OCI-LY1 (cell line): Measurements from ENCODE around the gene AASDH.
A peak's percentile ranks its signal among the peaks of the same experiment; 100 is the strongest.

ENCODE experiments used
- H2AFZ ChIP-seq: fragments of 200-600 bp; sonication (generic), shearing (Covaris generic); 2 replicates; pipeline ENCODE4 v1.6.0; 2014; ENCODE audit warnings: antibody characterized with exemption, mild to moderate bottlenecking, low read length
- H3F3A ChIP-seq: fragments of 200-600 bp; sonication (generic), shearing (Covaris generic); 2 replicates; pipeline ENCODE4 v1.6.0; 2014; ENCODE audit warnings: mild to moderate bottlenecking, antibody characterized with exemption, low read length, moderate library complexity; ENCODE audit not compliant: insufficient read depth
- H3K27ac ChIP-seq: fragments of 200-600 bp; sonication (generic); 2 replicates; pipeline ENCODE4 v1.5.1; 2014; ENCODE audit warnings: low read length, mixed run types, mild to moderate bottlenecking, low read depth; ENCODE audit not compliant: poor library complexity, severe bottlenecking
- H3K27me3 ChIP-seq: fragments of 200-600 bp; sonication (generic); 2 replicates; pipeline ENCODE4 v1.6.0; 2014; ENCODE audit warnings: antibody characterized with exemption, mild to moderate bottlenecking, low read length, moderate library complexity; ENCODE audit not compliant: insufficient read depth
- H3K36me3 ChIP-seq: fragments of 200-600 bp; sonication (generic); 2 replicates; pipeline ENCODE4 v1.6.1; 2014; ENCODE audit warnings: mild to moderate bottlenecking, antibody characterized with exemption, low read length, moderate library complexity, mixed read lengths; ENCODE audit not compliant: insufficient read depth
- H3K4me1 ChIP-seq: fragments of 200-600 bp; sonication (generic); 2 replicates; pipeline ENCODE4 v1.5.1; 2014; ENCODE audit warnings: mild to moderate bottlenecking, low read length, moderate library complexity; ENCODE audit not compliant: insufficient read depth, severe bottlenecking
- H3K4me2 ChIP-seq: fragments of 200-600 bp; sonication (generic), shearing (Covaris generic); 2 replicates; pipeline ENCODE4 v1.6.1; 2014; ENCODE audit warnings: low read length
- H3K4me3 ChIP-seq: fragments of 200-600 bp; sonication (generic); 2 replicates; pipeline ENCODE4 v1.5.1; 2014; ENCODE audit warnings: low read length, low read depth, mild to moderate bottlenecking, mixed read lengths; ENCODE audit not compliant: poor library complexity, severe bottlenecking
- H3K79me2 ChIP-seq: fragments of 200-600 bp; shearing (Covaris generic); 2 replicates; pipeline ENCODE4 v1.6.1; 2016; ENCODE audit warnings: mixed run types, low read length, mixed read lengths; ENCODE audit not compliant: insufficient read depth
- H3K9ac ChIP-seq: fragments of 200-600 bp; sonication (generic), shearing (Covaris generic); 2 replicates; pipeline ENCODE4 v1.6.1; 2014; ENCODE audit warnings: mild to moderate bottlenecking, low read length, mixed read lengths
- H3K9me2 ChIP-seq: fragments of 200-600 bp; sonication (generic), shearing (Covaris generic); 2 replicates; pipeline ENCODE4 v1.6.1; 2014; ENCODE audit warnings: low read depth, mild to moderate bottlenecking, low read length, mixed read lengths
- H3K9me3 ChIP-seq: fragments of 200-600 bp; shearing (Covaris generic); 2 replicates; pipeline ENCODE4 v1.6.1; 2014; ENCODE audit warnings: low read length, mixed read lengths
- H4K20me1 ChIP-seq: fragments of 200-600 bp; sonication (generic), shearing (Covaris generic); 2 replicates; pipeline ENCODE4 v1.6.0; 2016; ENCODE audit warnings: mild to moderate bottlenecking, low read length; ENCODE audit not compliant: insufficient read depth
- EZH2 ChIP-seq: fragments of 200-600 bp; sonication (generic), shearing (Covaris generic); IDR thresholded peaks from 2 replicates; pipeline ENCODE4 v1.8.0; 2017; ENCODE audit warnings: borderline replicate concordance, mixed run types, mild to moderate bottlenecking, antibody characterized with exemption, low read length, moderate library complexity, mixed read lengths
- TF ChIP-seq, protein P1 (sequence below): fragments of 200-600 bp; sonication (generic), shearing (Covaris generic); IDR thresholded peaks from 2 replicates; pipeline ENCODE4 v1.5.1; 2017; ENCODE audit warnings: mild to moderate bottlenecking, antibody characterized with exemption, low read length, moderate library complexity, mixed read lengths

The AASDH gene

DNA sequence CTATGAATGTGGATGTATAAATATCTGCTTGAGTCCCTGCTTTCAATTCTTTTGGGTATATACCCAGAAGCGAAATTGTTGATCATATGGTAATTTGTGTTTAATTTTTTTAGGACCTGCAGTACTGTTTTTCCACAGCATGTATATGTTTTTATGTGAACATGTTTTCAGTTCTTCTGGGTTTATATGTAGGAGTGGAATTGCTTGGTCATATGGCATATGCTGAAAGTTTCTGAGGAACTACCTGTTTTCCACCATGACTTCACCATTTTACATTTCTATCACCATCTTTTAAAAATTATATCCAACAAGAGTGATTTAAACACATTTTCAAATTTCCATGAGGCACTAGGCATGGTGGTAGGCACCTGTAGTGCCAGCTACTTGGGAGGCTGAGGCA is 39.9 kb upstream of the AASDH start:
- H3K4me1 ChIP-seq = peaks cover 28% of the 10 kb centered on the region

DNA sequence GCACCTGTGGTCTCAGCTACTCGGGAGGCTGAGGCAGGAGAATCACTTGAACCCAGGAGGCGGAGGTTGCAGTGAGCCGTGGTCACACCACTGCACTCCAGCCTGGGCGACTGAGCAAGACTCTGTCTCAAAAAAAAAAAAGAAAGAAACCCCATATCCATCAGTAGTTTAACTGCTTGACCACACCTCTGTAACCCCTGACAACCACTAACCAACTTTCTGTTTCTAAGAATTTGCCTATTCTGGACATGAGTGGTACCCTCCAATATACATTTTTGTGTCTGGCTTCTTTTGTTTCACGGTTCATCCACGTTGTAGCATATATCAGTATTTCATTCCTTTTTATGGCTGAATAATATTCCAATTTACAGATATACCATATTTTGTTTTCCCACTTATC is 39.0 kb upstream of the AASDH start:
- H3K79me2 ChIP-seq = peaks cover 98% of the 10 kb centered on the region
- peaks cover 24% of the 10 kb centered on the region for H3K36me3 ChIP-seq
- H3K9me2 ChIP-seq = no peaks in the 10 kb centered on the region
- no peak overlapping the region for H3K4me3 ChIP-seq
- no peak overlapping the region for H3K4me2 ChIP-seq
- no peak overlapping the region for H3K27ac ChIP-seq
- peaks cover 10% of the 10 kb centered on the region for H4K20me1 ChIP-seq
- H3K9ac ChIP-seq = no peak overlapping the region
- H2AFZ ChIP-seq = no peak overlapping the region
- H3K4me1 ChIP-seq = peaks cover 19% of the 10 kb centered on the region
- H3K9me3 ChIP-seq = no peaks in the 10 kb centered on the region; the same call in 1 of the 2 replicates
- no peaks in the 10 kb centered on the region; the same call in 1 of the 2 replicates for H3F3A ChIP-seq
- no peaks in the 10 kb centered on the region for H3K27me3 ChIP-seq
- TF ChIP-seq, protein P1, sequence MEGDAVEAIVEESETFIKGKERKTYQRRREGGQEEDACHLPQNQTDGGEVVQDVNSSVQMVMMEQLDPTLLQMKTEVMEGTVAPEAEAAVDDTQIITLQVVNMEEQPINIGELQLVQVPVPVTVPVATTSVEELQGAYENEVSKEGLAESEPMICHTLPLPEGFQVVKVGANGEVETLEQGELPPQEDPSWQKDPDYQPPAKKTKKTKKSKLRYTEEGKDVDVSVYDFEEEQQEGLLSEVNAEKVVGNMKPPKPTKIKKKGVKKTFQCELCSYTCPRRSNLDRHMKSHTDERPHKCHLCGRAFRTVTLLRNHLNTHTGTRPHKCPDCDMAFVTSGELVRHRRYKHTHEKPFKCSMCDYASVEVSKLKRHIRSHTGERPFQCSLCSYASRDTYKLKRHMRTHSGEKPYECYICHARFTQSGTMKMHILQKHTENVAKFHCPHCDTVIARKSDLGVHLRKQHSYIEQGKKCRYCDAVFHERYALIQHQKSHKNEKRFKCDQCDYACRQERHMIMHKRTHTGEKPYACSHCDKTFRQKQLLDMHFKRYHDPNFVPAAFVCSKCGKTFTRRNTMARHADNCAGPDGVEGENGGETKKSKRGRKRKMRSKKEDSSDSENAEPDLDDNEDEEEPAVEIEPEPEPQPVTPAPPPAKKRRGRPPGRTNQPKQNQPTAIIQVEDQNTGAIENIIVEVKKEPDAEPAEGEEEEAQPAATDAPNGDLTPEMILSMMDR = no peak
- no peak for TF ChIP-seq EZH2

More for the DNA sequence above, 39.9 kb upstream of the AASDH start:
- Histone ChIP-seq H4K20me1 (peaks cover 10% of the 10 kb centered on the region), H3K27me3 (no peaks in the 10 kb centered on the region), H3K36me3 (peaks cover 24% of the 10 kb centered on the region), H3K9me3 (no peaks in the 10 kb centered on the region; the same call in 1 of the 2 replicates), H3K9ac (no peak overlapping the region), H3F3A (no peaks in the 10 kb centered on the region; the same call in 1 of the 2 replicates), H3K27ac (no peak overlapping the region), H3K79me2 (peaks cover 98% of the 10 kb centered on the region), H2AFZ (no peak overlapping the region), H3K4me2 (no peak overlapping the region), H3K9me2 (no peaks in the 10 kb centered on the region), H3K4me3 (no peak overlapping the region)
- TF ChIP-seq EZH2 = no peak
- TF ChIP-seq, protein P1 = no peak

DNA sequence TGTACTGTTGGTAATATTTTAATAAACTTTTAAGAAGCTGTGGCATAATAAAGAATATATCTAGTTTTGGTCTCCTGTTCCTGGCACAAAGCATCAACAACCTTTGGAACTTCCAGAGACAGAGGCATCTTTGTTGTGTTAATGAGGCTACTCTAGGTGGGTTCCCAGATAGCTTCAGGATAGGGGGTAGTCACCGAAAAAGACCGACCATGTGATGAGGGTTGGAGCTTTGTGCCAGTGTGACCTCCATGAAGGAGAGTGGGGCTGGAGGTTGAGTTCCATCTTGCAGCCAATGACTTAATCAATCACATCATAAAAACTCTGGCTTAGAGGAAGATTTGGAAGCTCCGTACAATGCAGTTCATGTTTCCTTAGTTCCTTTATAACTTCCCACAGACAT is 38.2 kb upstream of the AASDH start:
- H3K27ac ChIP-seq = peak overlapping the region; percentile 52

More for the DNA sequence above, 38.2 kb upstream of the AASDH start:
- no peaks in the 10 kb centered on the region for H3K9me2 ChIP-seq
- H3K4me2 ChIP-seq = peak overlapping the region; percentile 23; the same call in 1 of the 2 replicates
- TF ChIP-seq, protein P1 = no peak
- TF ChIP-seq EZH2 = no peak
- no peaks in the 10 kb centered on the region for H3K27me3 ChIP-seq
- H3K4me3 ChIP-seq = no peak overlapping the region
- peaks cover 18% of the 10 kb centered on the region for H3K4me1 ChIP-seq
- peaks cover 10% of the 10 kb centered on the region for H4K20me1 ChIP-seq
- no peak overlapping the region for H2AFZ ChIP-seq
- H3K9me3 ChIP-seq = no peaks in the 10 kb centered on the region; the same call in 1 of the 2 replicates
- H3K36me3 ChIP-seq = peaks cover 24% of the 10 kb centered on the region
- peaks cover 98% of the 10 kb centered on the region for H3K79me2 ChIP-seq
- H3K9ac ChIP-seq = peak overlapping the region; percentile 11; the same call in 1 of the 2 replicates
- H3F3A ChIP-seq = no peaks in the 10 kb centered on the region; the same call in 1 of the 2 replicates
